Neural cell (in vitro differentiated cells): Measurements from ENCODE around the gene OLFM3. TPM values are rescaled to one million over a fixed set of nuclear protein-coding genes. Genes with fewer than 3 reads are reported as not detected.

Experiments used
- H2AFZ ChIP-seq: fragments of 200-600, 300-800 bp; sonication (generic), shearing (Covaris generic); 2 replicates; pipeline ENCODE4 v1.6.0; 2014; ENCODE audit warnings: low read depth, mild to moderate bottlenecking, antibody characterized with exemption, low read length, moderate library complexity
- H3F3A ChIP-seq: fragments of 200-600 bp; shearing (Covaris generic); 2 replicates; pipeline ENCODE4 v1.6.1; 2016; ENCODE audit warnings: mild to moderate bottlenecking, moderate library complexity, mixed read lengths, antibody characterized with exemption, low read length; ENCODE audit not compliant: insufficient read depth, poor library complexity, severe bottlenecking
- H3K27ac ChIP-seq: fragments of 200-600, 300-800 bp; sonication (generic), shearing (Covaris generic); 2 replicates; pipeline ENCODE4 v1.5.1; 2014; ENCODE audit warnings: mild to moderate bottlenecking, low read length, moderate library complexity
- H3K27me3 ChIP-seq: fragments of 300-800, 200-600 bp; sonication (generic), shearing (Covaris generic); 2 replicates; pipeline ENCODE4 v1.6.0; 2014; ENCODE audit warnings: mild to moderate bottlenecking, low read depth, low read length, moderate library complexity; ENCODE audit not compliant: insufficient read depth
- H3K36me3 ChIP-seq: fragments of 300-800, 200-600 bp; sonication (generic), shearing (Covaris generic); 2 replicates; pipeline ENCODE4 v1.5.1; 2014; ENCODE audit warnings: mild to moderate bottlenecking, antibody characterized with exemption, low read length, moderate library complexity; ENCODE audit not compliant: insufficient read depth
- H3K4me2 ChIP-seq: fragments of 300-800, 200-600 bp; sonication (generic), shearing (Covaris generic); 2 replicates; pipeline ENCODE4 v1.6.0; 2014; ENCODE audit warnings: mild to moderate bottlenecking, low read length
- H3K4me3 ChIP-seq: fragments of 300-800, 200-600 bp; sonication (generic), shearing (Covaris generic); 2 replicates; pipeline ENCODE4 v1.5.1; 2014; ENCODE audit warnings: mild to moderate bottlenecking, low read length, moderate library complexity
- H3K79me2 ChIP-seq: fragments of 200-600 bp; shearing (Covaris generic); replicated peaks from 2 replicates; pipeline ENCODE4 v1.6.0; 2014; ENCODE audit warnings: mild to moderate bottlenecking, low read length, moderate library complexity; ENCODE audit not compliant: insufficient read depth
- H3K9ac ChIP-seq: fragments of 300-800, 200-600 bp; sonication (generic), shearing (Covaris generic); 2 replicates; pipeline ENCODE4 v1.6.1; 2016; ENCODE audit warnings: mild to moderate bottlenecking, low read length, mixed read lengths
- H3K9me2 ChIP-seq: fragments of 200-600 bp; shearing (Covaris generic); 2 replicates; pipeline ENCODE4 v1.6.1; 2016; ENCODE audit warnings: mild to moderate bottlenecking, low read length, mixed read lengths; ENCODE audit not compliant: insufficient read depth
- H3K9me3 ChIP-seq: fragments of 200-600, 300-800 bp; sonication (generic), shearing (Covaris generic); 2 replicates; pipeline ENCODE4 v1.6.1; 2016; ENCODE audit warnings: mild to moderate bottlenecking, mixed run types, low read length, moderate library complexity, mixed read lengths
- H4K20me1 ChIP-seq: fragments of 200-600 bp; shearing (Covaris generic); 2 replicates; pipeline ENCODE4 v1.6.1; 2016; ENCODE audit warnings: mild to moderate bottlenecking, mixed run types; ENCODE audit not compliant: insufficient read depth
- CTCF ChIP-seq: fragments of 450-650 bp; IDR thresholded peaks from 2 replicates; pipeline ENCODE4 v1.5.1; 2014; ENCODE audit warnings: antibody characterized with exemption, mild to moderate bottlenecking, moderate library complexity; ENCODE audit not compliant: poor library complexity, severe bottlenecking
- EP300 ChIP-seq: fragments of 450-650 bp; conservative IDR thresholded peaks from 2 replicates; pipeline ENCODE4 v1.6.1; 2014; ENCODE audit warnings: antibody characterized with exemption, mild to moderate bottlenecking, moderate library complexity; ENCODE audit not compliant: poor library complexity, severe bottlenecking
- EZH2 ChIP-seq: fragments of 200-600, 300-800 bp; shearing (Covaris generic), sonication (generic); IDR thresholded peaks from 2 replicates; pipeline ENCODE4 v1.6.1; 2014; ENCODE audit warnings: antibody characterized with exemption, low read length, borderline replicate concordance, mild to moderate bottlenecking; ENCODE audit not compliant: insufficient read depth, poor library complexity, severe bottlenecking
- MXI1 ChIP-seq: fragments of 450-650 bp; conservative IDR thresholded peaks from 2 replicates; pipeline ENCODE4 v1.6.1; 2014; ENCODE audit warnings: antibody characterized with exemption, mild to moderate bottlenecking; ENCODE audit not compliant: poor library complexity, severe bottlenecking
- POLR2AphosphoS5 ChIP-seq: IDR thresholded peaks from 2 replicates; pipeline ENCODE4 v1.6.1; 2012
- RAD21 ChIP-seq: fragments of 450-650 bp; conservative IDR thresholded peaks from 2 replicates; pipeline ENCODE4 v1.6.1; 2014; ENCODE audit warnings: antibody characterized with exemption, mild to moderate bottlenecking, moderate library complexity
- REST ChIP-seq: IDR thresholded peaks from 2 replicates; pipeline ENCODE4 v1.6.1; 2012; ENCODE audit warnings: borderline replicate concordance
- SMC3 ChIP-seq: fragments of 450-650 bp; conservative IDR thresholded peaks from 2 replicates; pipeline ENCODE4 v1.6.1; 2014; ENCODE audit warnings: antibody characterized with exemption, mild to moderate bottlenecking, moderate library complexity; ENCODE audit not compliant: poor library complexity
- TAF1 ChIP-seq: IDR thresholded peaks from 2 replicates; pipeline ENCODE4 v1.6.1; 2012; ENCODE audit warnings: low read depth
- polyA plus RNA-seq: library from polyadenylated mRNA; depleted of rRNA; stranded (reverse); fragments of >200 nt; gene quantifications from 2 replicates; pipeline ENCODE4 v1.2.3, GENCODE V29; 2014

The OLFM3 gene
- polyA plus RNA-seq, 1 donor from 2014 or later: 7.9 TPM

GRCh38 chr1:101920577-101920976 lies 76.1 kb downstream of the OLFM3 start:
- no peaks in the 10 kb centered on the region for H3K36me3 ChIP-seq
- H3K4me3 ChIP-seq: no peak overlapping the region
- no peaks in the 10 kb centered on the region for H3K79me2 ChIP-seq
- no peaks in the 10 kb centered on the region for H3K27me3 ChIP-seq
- no peaks in the 10 kb centered on the region for H3K9me2 ChIP-seq
- H2AFZ ChIP-seq: no peak overlapping the region
- no peaks in the 10 kb centered on the region for H3F3A ChIP-seq
- H3K9ac ChIP-seq: no peak overlapping the region
- no peaks in the 10 kb centered on the region for H4K20me1 ChIP-seq
- TF ChIP-seq EZH2: no peak
- no peak for TF ChIP-seq SMC3
- TF ChIP-seq EP300: no peak
- TF ChIP-seq MXI1: no peak
- TF ChIP-seq CTCF: no peak
- no peak for TF ChIP-seq POLR2AphosphoS5
- TF ChIP-seq RAD21: no peak
- TF ChIP-seq TAF1: no peak
- TF ChIP-seq REST: no peak
- no peak overlapping the region for H3K27ac ChIP-seq
- no peaks in the 10 kb centered on the region for H3K9me3 ChIP-seq
- H3K4me2 ChIP-seq: no peak overlapping the region

GRCh38 chr1:101918277-101918676 lies 78.4 kb downstream of the OLFM3 start:
- no peak overlapping the region for H3K4me3 ChIP-seq
- no peaks in the 10 kb centered on the region for H3K9me2 ChIP-seq
- H3K36me3 ChIP-seq: no peaks in the 10 kb centered on the region
- no peak overlapping the region for H3K4me2 ChIP-seq
- no peaks in the 10 kb centered on the region for H3K79me2 ChIP-seq
- H2AFZ ChIP-seq: no peak overlapping the region
- H3K27ac ChIP-seq: no peak overlapping the region
- no peaks in the 10 kb centered on the region for H3K9me3 ChIP-seq
- H3F3A ChIP-seq: no peaks in the 10 kb centered on the region
- TF ChIP-seq SMC3 (no peak), REST (no peak), RAD21 (no peak), MXI1 (no peak), EP300 (no peak), TAF1 (no peak), CTCF (no peak), EZH2 (no peak), POLR2AphosphoS5 (no peak)
- no peaks in the 10 kb centered on the region for H4K20me1 ChIP-seq
- no peak overlapping the region for H3K9ac ChIP-seq
- H3K27me3 ChIP-seq: no peaks in the 10 kb centered on the region
